Right cardiac atrium (tissue), 5 donors: Measurements from ENCODE around the gene TMEM204. TPM values are rescaled to one million over a fixed set of nuclear protein-coding genes. Genes with fewer than 3 reads are reported as not detected.

ENCODE experiments used
- ATAC-seq, 2 donors: fragments of 200-7000 bp; cut with Tn5 transposase; one replicate each; pipeline versions ENCODE4 v1.8.0 to v1.9.1; 2020; ENCODE audit warnings: moderate library complexity in 2 of 2, mild to moderate bottlenecking in 1 of 2
- DNase-seq, 3 donors: peaks; one replicate each; pipeline ENCODE4 v3.0.0-alpha.2; 2020
- H3K27ac ChIP-seq: one replicate; pipeline ENCODE4 v1.5.1; 2013; ENCODE audit warnings: mild to moderate bottlenecking, low read length, control low read depth, moderate library complexity
- H3K27me3 ChIP-seq: one replicate; pipeline ENCODE4 v1.6.1; 2013; ENCODE audit not compliant: control insufficient read depth, insufficient read depth
- H3K4me1 ChIP-seq: one replicate; pipeline ENCODE4 v1.6.1; 2013; ENCODE audit warnings: low read length; ENCODE audit not compliant: control insufficient read depth, insufficient read depth
- H3K4me3 ChIP-seq: one replicate; pipeline ENCODE4 v1.5.1; 2013; ENCODE audit warnings: low read length, control low read depth
- H3K9me3 ChIP-seq: one replicate; pipeline ENCODE4 v1.6.1; 2013; ENCODE audit warnings: low read length; ENCODE audit not compliant: control insufficient read depth
- WGBS: extraction: QIAGEN DNeasy Blood & Tissue Kit; methylation state at CpG from one replicate; pipeline ENCODE4 v1.1.7; 2013; 5-methylcytosine and 5-hydroxymethylcytosine counted together
- intact Hi-C, 4 donors: fragments of 100-400 bp; cut with DNase I; formaldehyde crosslinking; loops; one replicate each; pipeline versions ENCODE4 v1.11.0 to v1.14.0; 2022 to 2023
- polyA plus RNA-seq: library from polyadenylated mRNA; stranded (reverse); fragments of 200-250 nt; gene quantifications from one replicate; pipeline ENCODE4 v1.2.3, GENCODE V29; 2013
- total RNA-seq, 4 donors: library from RNA; stranded (reverse); fragmentation: NEBNext Ultra II Directional; extraction: Animal tissue kit (Norgen Biotek cat#: 25700); gene quantifications; one replicate each; pipeline ENCODE4 v1.2.1, GENCODE V29; 2021
- donor health status: healthy with polysubstance abuse.
- donor health status: DM: no; HTN: yes; CAD: no.
- donor health status: DM: no; HTN: no; CAD: no.
- donor health status: DM: no; HTN: yes; CAD: no; lungs with severe emphysema.
- donor health status: DM: yes; HTN: yes; CAD: no.

Gene TMEM204
- total and polyA plus RNA-seq, 5 donors, result 19.0 to 32.2 (median 21.0) TPM

DNA sequence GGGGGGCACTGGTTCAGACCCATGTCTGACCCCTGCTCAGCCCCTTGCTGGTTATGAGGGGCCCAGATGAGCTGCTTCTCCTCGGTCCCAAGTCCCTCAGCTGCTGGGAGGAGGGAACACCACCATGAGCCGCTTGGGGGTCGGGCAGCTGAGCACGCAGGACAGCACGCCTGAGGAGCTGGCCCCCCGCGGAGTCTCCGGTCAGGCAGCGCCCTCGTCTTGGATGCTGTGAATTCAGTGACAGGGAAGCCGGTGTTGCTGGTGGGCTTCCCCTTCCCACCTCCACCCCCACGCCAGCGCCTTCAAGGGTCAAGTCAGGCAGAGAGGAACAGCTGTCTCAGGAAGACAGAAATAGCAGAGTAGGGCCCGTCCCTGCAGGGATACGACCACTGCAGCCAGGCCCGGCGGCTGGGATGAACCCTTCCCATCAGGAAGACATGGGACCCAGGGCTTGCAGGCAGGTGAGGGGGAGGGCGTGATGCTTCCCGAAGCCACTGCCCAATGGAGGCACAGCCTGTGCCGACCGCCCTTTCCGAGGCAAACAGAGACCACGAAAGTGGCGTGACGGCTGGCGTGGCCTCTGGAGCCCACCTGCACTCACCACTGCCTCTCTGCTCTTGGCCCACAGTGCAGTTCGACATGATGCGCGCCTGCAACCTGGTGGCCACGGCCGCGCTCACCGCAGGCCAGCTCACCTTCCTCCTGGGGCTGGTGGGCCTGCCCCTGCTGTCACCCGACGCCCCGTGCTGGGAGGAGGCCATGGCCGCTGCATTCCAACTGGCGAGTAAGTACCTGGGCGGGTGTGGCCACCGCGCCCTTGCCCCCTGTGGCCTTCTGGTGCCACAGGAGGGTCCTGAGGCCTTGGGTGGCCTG, 8.1 kb downstream of the TMEM204 start:
- peaks cover 12% of the 10 kb centered on the region for H3K4me1 ChIP-seq
- DNase-seq, result peak in 1 of 3 donors; percentile 56
- intact Hi-C loops, result no loop called here
- no peaks in the 10 kb centered on the region for H3K9me3 ChIP-seq
- no peak overlapping the region for H3K27ac ChIP-seq
- ATAC-seq, result no peak
- WGBS, result 74% methylated on average over 41 of the region's 41 CpGs
- no peak overlapping the region for H3K4me3 ChIP-seq
- H3K27me3 ChIP-seq, result no peaks in the 10 kb centered on the region

DNA sequence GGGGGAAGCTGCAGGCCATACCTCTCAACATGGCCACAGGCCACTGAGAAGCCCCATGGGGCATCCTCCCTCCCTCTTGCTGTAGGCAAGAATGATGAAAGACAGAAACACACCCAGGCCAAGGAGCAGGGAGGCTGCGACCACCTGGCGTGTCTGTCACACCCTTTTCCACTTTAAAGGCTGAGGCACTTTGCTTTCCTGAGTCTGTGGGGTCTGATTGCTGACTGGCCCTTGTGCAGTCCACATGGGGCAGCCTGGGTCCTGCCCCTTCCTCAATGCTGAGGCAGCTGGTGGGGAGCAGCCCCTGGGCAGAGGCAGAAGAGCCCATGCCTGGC, 8.7 kb downstream of the TMEM204 start:
- no peaks in the 10 kb centered on the region for H3K27me3 ChIP-seq
- H3K27ac ChIP-seq, result peak overlapping the region; percentile 31
- 75% methylated on average over 2 of the region's 2 CpGs for WGBS
- ATAC-seq (no peak), DNase-seq (no peak)
- no peak overlapping the region for H3K4me3 ChIP-seq
- intact Hi-C loops, result no loop called here
- peaks cover 12% of the 10 kb centered on the region for H3K4me1 ChIP-seq
- H3K9me3 ChIP-seq, result no peaks in the 10 kb centered on the region

DNA sequence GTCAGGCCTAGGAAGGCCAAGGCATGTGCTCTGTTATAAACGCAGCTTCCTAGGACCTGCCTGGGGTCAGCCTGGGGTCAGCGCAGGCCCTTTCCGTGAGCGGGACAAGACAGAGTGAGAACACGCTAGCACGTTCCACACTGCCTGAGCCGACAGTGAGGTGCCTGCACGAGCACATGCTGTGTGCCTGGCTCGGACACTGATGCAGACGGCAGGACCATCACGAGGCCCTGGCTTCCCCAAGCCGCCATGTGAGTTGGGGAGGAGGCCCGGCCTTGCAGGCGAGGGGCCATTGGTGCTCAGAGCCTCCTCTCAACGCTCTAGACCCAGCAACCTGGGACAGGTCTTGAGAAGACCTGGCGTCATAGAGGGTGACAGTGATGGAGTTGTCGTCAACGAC, 9.1 kb downstream of the TMEM204 start:
- H3K27me3 ChIP-seq, result no peaks in the 10 kb centered on the region
- H3K4me3 ChIP-seq, result no peak overlapping the region
- peak overlapping the region; percentile 31 for H3K27ac ChIP-seq
- intact Hi-C loops, result no loop called here
- DNase-seq (peak in 1 of 3 donors; percentile 49), ATAC-seq (no peak)
- H3K9me3 ChIP-seq, result no peaks in the 10 kb centered on the region
- H3K4me1 ChIP-seq, result peaks cover 12% of the 10 kb centered on the region
- 70% methylated on average over 18 of the region's 18 CpGs for WGBS

GRCh38 chr16:1543085-1543896, 9.8 kb downstream of the TMEM204 start:
- H3K4me1 ChIP-seq, result peaks cover 17% of the 10 kb centered on the region
- H3K27ac ChIP-seq, result peak overlapping the region; percentile 61
- H3K9me3 ChIP-seq, result no peaks in the 10 kb centered on the region
- no peak overlapping the region for H3K4me3 ChIP-seq
- intact Hi-C loops, result no loop called here
- WGBS, result 46% methylated on average over 30 of the region's 30 CpGs
- ATAC-seq, result peak; percentile 61 to 88
- peak; percentile 88 to 91 (median 90) for DNase-seq
- no peaks in the 10 kb centered on the region for H3K27me3 ChIP-seq

DNA sequence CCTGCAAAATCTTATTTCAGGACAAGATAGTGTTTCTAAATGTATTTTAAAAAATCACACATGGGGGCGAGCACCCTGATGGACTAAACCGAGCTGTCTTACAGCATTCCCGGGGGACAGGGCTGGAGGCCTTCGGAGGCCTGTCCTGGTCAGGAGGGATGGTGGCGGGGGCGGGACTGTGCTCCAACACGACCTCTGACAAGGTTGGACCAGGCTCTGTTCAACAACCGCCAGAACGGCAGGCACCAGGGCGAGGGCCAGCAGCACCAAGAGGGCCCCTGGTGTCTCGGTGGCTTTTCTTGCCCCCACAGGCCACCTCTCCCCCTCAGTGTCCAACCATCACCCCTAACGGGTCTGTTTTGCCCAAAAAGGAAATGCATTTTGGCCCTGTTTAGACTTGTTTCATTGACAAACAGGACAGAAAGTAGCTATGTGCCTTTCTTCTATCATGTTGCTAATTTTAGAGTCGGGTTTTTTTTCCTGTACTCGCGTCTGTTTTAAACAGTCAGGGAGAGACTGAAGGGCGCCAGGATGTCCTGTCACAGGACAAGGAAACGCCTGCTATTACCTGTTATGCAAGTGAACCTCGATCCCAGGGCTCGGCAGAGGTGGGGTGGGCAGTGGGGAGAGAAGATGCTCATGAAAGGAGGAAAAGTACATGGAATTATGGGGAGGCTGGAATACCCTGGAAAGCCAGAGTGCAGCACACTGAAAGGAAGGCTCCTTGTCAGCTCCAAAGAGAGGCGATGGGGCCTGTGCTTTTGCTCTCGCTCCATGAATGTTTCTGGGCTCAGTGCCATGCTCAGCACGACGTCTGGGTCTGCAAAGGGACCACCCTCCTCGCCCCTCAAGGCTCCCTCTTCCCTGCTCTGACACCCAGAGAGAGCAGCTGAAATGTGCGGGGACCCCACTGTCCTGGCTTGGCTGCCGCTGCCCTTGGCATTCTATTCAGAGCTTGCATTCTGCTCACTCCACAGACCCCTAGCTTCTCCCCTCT, 11.9 kb downstream of the TMEM204 start:
- no peaks in the 10 kb centered on the region for H3K9me3 ChIP-seq
- DNase-seq, result peak; percentile 72 to 89 (median 89)
- no peaks in the 10 kb centered on the region for H3K27me3 ChIP-seq
- intact Hi-C loops, result loop anchor here in 1 of 4 donors (5.0 kb wide), 1 partner anchor 67 kb away; the partner anchor contains the start of genes CRAMP1 and IFT140
- 17% methylated on average over 26 of the region's 26 CpGs for WGBS
- peak; percentile 54 to 66 for ATAC-seq
- H3K4me3 ChIP-seq, result no peak overlapping the region
- H3K27ac ChIP-seq, result peak overlapping the region; percentile 98
- H3K4me1 ChIP-seq, result peaks cover 19% of the 10 kb centered on the region

DNA sequence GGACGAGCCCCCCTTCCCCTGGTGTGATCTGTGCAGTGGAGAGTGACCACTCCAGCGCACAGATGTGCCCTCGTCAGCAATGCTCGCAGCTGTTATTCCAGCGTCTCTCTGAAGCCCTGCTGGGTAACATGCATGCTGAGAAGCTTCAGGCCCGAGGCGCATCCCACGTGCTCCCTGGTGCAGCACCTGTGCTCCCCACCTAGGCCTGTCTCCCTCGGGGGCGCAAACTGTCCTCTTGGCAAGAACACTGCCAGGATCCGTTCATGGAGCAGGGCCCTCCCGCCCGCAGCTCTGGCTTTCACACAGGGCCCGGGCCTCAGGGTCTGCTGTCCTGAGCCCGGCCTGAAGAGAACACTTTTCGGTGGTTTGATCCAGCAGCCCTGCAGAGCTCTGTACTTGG, 13.0 kb downstream of the TMEM204 start:
- peaks cover 22% of the 10 kb centered on the region for H3K4me1 ChIP-seq
- intact Hi-C loops, result loop anchor here in 1 of 4 donors (5.0 kb wide), 1 partner anchor 66 kb away; the partner anchor contains the start of genes CRAMP1 and IFT140

GRCh38 chr16:1548233-1548632, 14.8 kb downstream of the TMEM204 start:
- WGBS, result 33% methylated on average over 5 of the region's 5 CpGs
- intact Hi-C loops, result loop anchor here in 1 of 4 donors (5.0 kb wide), 1 partner anchor 64 kb away; the partner anchor contains the start of genes CRAMP1 and IFT140
- peaks cover 22% of the 10 kb centered on the region for H3K4me1 ChIP-seq

More for the DNA sequence above, 13.0 kb downstream of the TMEM204 start:
- DNase-seq, result peak in 1 of 3 donors; percentile 55
- H3K27me3 ChIP-seq, result no peaks in the 10 kb centered on the region
- H3K27ac ChIP-seq, result peak overlapping the region; percentile 98
- 71% methylated on average over 16 of the region's 16 CpGs for WGBS
- no peak overlapping the region for H3K4me3 ChIP-seq
- no peaks in the 10 kb centered on the region for H3K9me3 ChIP-seq
- no peak for ATAC-seq

GRCh38 chr16:1548727-1549126, 15.3 kb downstream of the TMEM204 start:
- H3K27me3 ChIP-seq, result no peaks in the 10 kb centered on the region
- ATAC-seq (no peak), DNase-seq (peak in 1 of 3 donors; percentile 33)
- H3K9me3 ChIP-seq, result no peaks in the 10 kb centered on the region
- H3K27ac ChIP-seq, result peak overlapping the region; percentile 34
- H3K4me1 ChIP-seq, result peaks cover 20% of the 10 kb centered on the region
- WGBS, result 70% methylated on average over 23 of the region's 23 CpGs
- H3K4me3 ChIP-seq, result no peak overlapping the region
- intact Hi-C loops, result loop anchor here in 1 of 4 donors (5.0 kb wide), 1 partner anchor 64 kb away; the partner anchor contains the start of genes CRAMP1 and IFT140

More at GRCh38 chr16:1548233-1548632, 14.8 kb downstream of the TMEM204 start:
- H3K9me3 ChIP-seq, result no peaks in the 10 kb centered on the region
- no peak overlapping the region for H3K4me3 ChIP-seq
- peak; percentile 22 to 38 for ATAC-seq
- no peaks in the 10 kb centered on the region for H3K27me3 ChIP-seq
- DNase-seq, result peak in 2 of 3 donors; percentile 74 to 78
- H3K27ac ChIP-seq, result peak overlapping the region; percentile 78

DNA sequence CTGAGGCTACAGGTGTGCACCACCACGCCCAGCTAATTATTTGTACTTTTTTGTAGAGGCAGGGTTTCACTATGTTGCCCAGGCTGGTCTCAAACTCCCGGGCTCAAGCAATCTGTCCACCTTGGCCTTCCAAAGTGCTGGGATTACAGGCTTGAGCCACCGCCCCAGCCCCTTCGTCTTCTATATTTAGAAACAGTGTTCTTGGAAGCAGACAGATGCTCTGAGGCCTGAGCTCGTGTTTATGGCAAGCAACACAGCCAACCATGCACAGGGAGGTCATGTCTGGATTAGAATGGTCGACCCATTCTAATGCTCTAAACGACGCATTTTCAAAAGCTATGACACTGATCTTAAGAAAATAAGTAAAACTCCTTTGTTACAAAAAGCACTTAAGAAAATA, 16.6 kb downstream of the TMEM204 start:
- no peaks in the 10 kb centered on the region for H3K9me3 ChIP-seq
- H3K27me3 ChIP-seq, result no peaks in the 10 kb centered on the region
- peaks cover 20% of the 10 kb centered on the region for H3K4me1 ChIP-seq
- DNase-seq, result peak in 1 of 3 donors; percentile 59
- H3K27ac ChIP-seq, result peak overlapping the region; percentile 56
- no peak overlapping the region for H3K4me3 ChIP-seq
- ATAC-seq, result no peak
- intact Hi-C loops, result no loop called here
- WGBS, result 42% methylated on average over 8 of the region's 8 CpGs

DNA sequence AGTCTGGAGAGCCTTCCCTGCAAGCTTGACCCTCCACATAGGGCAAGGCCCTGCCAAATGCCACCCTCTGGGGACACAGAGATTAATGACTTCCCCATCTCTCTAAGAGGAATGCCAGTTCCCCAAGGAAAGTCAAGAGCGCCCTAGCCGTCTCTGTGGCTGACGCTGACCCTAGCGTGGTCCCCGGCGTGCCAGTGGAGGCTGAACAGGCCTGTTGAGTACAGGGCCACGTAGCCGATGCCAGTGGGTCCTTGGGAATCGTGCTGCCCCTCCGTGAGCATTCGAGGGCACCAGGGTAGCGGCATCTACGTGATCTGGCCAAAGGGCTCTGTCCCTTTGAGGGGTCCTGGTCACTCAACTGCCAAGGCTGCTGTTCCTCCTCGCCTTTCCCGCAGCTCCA, 17.2 kb downstream of the TMEM204 start:
- Histone ChIP-seq H3K4me3 (no peak overlapping the region), H3K9me3 (no peaks in the 10 kb centered on the region), H3K27me3 (no peaks in the 10 kb centered on the region), H3K4me1 (peaks cover 17% of the 10 kb centered on the region), H3K27ac (peak overlapping the region; percentile 66)
- ATAC-seq, result no peak
- WGBS, result 79% methylated on average over 15 of the region's 15 CpGs
- peak in 2 of 3 donors; percentile 38 to 62 for DNase-seq
- intact Hi-C loops, result no loop called here
